ENCODE results near the gene RETSAT.

DNA sequence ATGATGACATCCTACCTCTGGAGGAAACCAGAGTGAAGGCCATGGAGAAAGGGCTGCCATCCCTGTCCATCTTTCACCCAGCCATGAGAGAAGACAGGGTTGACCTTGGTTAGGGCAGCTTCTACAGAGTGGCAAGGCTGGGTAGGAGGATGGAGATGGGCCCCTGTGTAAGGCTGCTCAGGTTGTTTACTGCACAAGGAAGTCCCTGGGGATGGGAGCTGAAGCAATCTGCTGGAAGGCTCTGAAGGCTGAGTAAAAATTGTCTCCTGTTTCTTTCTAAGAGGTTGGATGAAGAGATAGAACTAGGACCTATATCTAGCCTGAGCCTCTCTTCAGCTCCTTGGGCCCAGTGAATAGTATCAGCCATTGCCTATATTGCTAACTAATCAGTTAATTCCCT is 14.6 kb upstream of the RETSAT start:
- TF ChIP-seq ZNF701 (tag by site-specific recombination; IDR thresholded peaks at IDR 0.05) (no peak), ZNF585B (tag by site-specific recombination; IDR thresholded peaks at IDR 0.05) (no peak), MYNN (tag by site-specific recombination; IDR thresholded peaks at IDR 0.05; ENCODE audit: borderline replicate concordance) (no peak), ZBTB21 (tag by site-specific recombination; IDR thresholded peaks at IDR 0.05) (no peak), ZNF292 (tag by site-specific recombination; IDR thresholded peaks at IDR 0.05; ENCODE audit: borderline replicate concordance, low read depth) (no peak), YY1 (tag by site-specific recombination; IDR thresholded peaks at IDR 0.05) (no peak), KLF8 (tag by site-specific recombination; IDR thresholded peaks at IDR 0.05) (no peak), ZNF354C (tag by site-specific recombination; IDR thresholded peaks at IDR 0.05; ENCODE audit: borderline replicate concordance, low read depth) (no peak)
- TF ChIP-seq, protein P1, sequence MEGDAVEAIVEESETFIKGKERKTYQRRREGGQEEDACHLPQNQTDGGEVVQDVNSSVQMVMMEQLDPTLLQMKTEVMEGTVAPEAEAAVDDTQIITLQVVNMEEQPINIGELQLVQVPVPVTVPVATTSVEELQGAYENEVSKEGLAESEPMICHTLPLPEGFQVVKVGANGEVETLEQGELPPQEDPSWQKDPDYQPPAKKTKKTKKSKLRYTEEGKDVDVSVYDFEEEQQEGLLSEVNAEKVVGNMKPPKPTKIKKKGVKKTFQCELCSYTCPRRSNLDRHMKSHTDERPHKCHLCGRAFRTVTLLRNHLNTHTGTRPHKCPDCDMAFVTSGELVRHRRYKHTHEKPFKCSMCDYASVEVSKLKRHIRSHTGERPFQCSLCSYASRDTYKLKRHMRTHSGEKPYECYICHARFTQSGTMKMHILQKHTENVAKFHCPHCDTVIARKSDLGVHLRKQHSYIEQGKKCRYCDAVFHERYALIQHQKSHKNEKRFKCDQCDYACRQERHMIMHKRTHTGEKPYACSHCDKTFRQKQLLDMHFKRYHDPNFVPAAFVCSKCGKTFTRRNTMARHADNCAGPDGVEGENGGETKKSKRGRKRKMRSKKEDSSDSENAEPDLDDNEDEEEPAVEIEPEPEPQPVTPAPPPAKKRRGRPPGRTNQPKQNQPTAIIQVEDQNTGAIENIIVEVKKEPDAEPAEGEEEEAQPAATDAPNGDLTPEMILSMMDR (tag by site-specific recombination; IDR thresholded peaks at IDR 0.05), result no peak
- TF ChIP-seq, protein P2, sequence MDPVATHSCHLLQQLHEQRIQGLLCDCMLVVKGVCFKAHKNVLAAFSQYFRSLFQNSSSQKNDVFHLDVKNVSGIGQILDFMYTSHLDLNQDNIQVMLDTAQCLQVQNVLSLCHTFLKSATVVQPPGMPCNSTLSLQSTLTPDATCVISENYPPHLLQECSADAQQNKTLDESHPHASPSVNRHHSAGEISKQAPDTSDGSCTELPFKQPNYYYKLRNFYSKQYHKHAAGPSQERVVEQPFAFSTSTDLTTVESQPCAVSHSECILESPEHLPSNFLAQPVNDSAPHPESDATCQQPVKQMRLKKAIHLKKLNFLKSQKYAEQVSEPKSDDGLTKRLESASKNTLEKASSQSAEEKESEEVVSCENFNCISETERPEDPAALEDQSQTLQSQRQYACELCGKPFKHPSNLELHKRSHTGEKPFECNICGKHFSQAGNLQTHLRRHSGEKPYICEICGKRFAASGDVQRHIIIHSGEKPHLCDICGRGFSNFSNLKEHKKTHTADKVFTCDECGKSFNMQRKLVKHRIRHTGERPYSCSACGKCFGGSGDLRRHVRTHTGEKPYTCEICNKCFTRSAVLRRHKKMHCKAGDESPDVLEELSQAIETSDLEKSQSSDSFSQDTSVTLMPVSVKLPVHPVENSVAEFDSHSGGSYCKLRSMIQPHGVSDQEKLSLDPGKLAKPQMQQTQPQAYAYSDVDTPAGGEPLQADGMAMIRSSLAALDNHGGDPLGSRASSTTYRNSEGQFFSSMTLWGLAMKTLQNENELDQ (tag by site-specific recombination; IDR thresholded peaks at IDR 0.05; ENCODE audit: low read depth), result no peak

Measured in HEK293 (cell line).